HepG2 (cell line): ENCODE results near the gene KIF2C.

Source experiments
- CEBPB ChIP-seq: IDR thresholded peaks from 2 replicates; pipeline ENCODE4 v1.6.1; 2011; ENCODE audit warnings: low read depth, low read length, improper control_type of control experiment, borderline replicate concordance
- REL ChIP-seq: sonication (generic); formaldehyde crosslinking; conservative IDR thresholded peaks from 2 replicates; pipeline ENCODE4 v1.8.0; 2022; ENCODE audit warnings: mild to moderate bottlenecking, missing genetic modification reagents, moderate library complexity
- ZNF746 ChIP-seq: sonication (generic); formaldehyde crosslinking; IDR thresholded peaks from 2 replicates; pipeline ENCODE4 v1.8.0; 2022; ENCODE audit warnings: mild to moderate bottlenecking, missing genetic modification reagents

DNA sequence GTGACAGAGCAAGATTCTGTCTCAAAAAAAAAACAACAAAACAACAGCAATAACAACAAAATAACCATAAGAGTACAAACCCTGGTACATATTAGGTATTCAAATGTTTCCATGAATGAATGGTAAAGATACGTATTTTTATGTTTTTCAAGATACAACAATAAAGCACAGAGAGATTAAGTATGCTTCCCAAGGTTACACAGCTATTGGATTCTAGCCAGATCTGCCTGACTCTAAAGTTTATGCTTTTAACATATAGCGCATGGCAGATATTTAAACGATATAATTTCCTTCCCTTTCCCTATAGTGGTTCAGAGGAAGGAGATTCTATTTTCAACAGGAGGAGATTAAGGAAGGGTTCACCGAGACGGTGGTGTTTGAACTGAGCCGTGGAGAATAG is 34.2 kb upstream of the KIF2C start:
- TF ChIP-seq CEBPB (no peak), ZNF746 (CRISPR knock-in tag) (no peak), REL (CRISPR knock-in tag) (no peak)
